Parathyroid adenoma (tissue), 2 donors: ENCODE results near the gene LEF1.

Experiments used
- H2AFZ ChIP-seq: fragments of 300-600 bp; sonication (generic); one replicate; pipeline ENCODE4 v1.7.0; 2017; ENCODE audit warnings: antibody characterized with exemption, mild to moderate bottlenecking
- H3K27ac ChIP-seq: fragments of 300-600 bp; sonication (generic); one replicate; pipeline ENCODE4 v1.7.0; 2017
- H3K27me3 ChIP-seq: fragments of 300-600 bp; sonication (generic); one replicate; pipeline ENCODE4 v1.7.0; 2017; ENCODE audit warnings: low read length; ENCODE audit not compliant: control insufficient read depth, insufficient read depth
- H3K36me3 ChIP-seq: fragments of 300-600 bp; sonication (generic); one replicate; pipeline ENCODE4 v1.7.0; 2017; ENCODE audit warnings: low read length; ENCODE audit not compliant: control insufficient read depth, insufficient read depth
- H3K4me1 ChIP-seq: fragments of 300-600 bp; sonication (generic); one replicate; pipeline ENCODE4 v1.7.0; 2017; ENCODE audit warnings: control low read depth
- H3K4me2 ChIP-seq: fragments of 300-600 bp; sonication (generic); one replicate; pipeline ENCODE4 v1.7.0; 2017; ENCODE audit warnings: low read length
- H3K4me3 ChIP-seq: fragments of 300-600 bp; sonication (generic); one replicate; pipeline ENCODE4 v1.7.0; 2017; ENCODE audit warnings: low read depth, low read length
- H3K79me2 ChIP-seq: fragments of 300-600 bp; sonication (generic); one replicate; pipeline ENCODE4 v1.7.0; 2017; ENCODE audit warnings: control low read depth
- H3K9ac ChIP-seq: fragments of 300-600 bp; sonication (generic); one replicate; pipeline ENCODE4 v1.7.0; 2017; ENCODE audit warnings: mild to moderate bottlenecking
- H3K9me3 ChIP-seq: fragments of 300-600 bp; sonication (generic); one replicate; pipeline ENCODE4 v1.7.0; 2017; ENCODE audit warnings: low read length; ENCODE audit not compliant: control insufficient read depth
- TF ChIP-seq, protein P1 (sequence below): fragments of 300-600 bp; sonication (generic); IDR thresholded peaks from one replicate; pipeline ENCODE4 v1.7.0; 2017; ENCODE audit warnings: antibody characterized with exemption, mild to moderate bottlenecking
- donor health status: primary hyperparathyroidism.

The LEF1 gene

DNA sequence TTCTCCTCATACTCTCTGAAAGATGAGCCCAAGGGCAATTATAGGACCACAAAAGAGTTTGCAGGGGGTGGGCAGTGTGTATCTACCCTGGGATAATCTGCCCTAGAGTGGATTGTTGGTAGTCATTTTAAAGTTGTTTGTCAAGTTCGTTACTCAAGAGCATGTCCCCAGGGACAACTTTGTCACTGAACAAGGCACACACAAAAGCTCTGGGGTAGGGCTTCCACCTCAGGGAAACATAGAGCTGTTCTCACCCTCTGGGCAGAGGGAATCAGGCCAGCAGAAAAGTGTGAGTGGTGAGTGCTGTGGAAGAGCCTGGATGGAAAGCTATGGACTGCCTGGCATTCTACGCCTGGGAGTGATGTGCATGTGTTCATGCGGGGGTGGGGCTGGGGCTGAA lies 23.3 kb upstream of the LEF1 start:
- H3K4me1 ChIP-seq: no peaks in the 10 kb centered on the region
- no peak overlapping the region for H3K27ac ChIP-seq
- no peak overlapping the region for H2AFZ ChIP-seq
- H3K79me2 ChIP-seq: no peaks in the 10 kb centered on the region
- TF ChIP-seq, protein P1, sequence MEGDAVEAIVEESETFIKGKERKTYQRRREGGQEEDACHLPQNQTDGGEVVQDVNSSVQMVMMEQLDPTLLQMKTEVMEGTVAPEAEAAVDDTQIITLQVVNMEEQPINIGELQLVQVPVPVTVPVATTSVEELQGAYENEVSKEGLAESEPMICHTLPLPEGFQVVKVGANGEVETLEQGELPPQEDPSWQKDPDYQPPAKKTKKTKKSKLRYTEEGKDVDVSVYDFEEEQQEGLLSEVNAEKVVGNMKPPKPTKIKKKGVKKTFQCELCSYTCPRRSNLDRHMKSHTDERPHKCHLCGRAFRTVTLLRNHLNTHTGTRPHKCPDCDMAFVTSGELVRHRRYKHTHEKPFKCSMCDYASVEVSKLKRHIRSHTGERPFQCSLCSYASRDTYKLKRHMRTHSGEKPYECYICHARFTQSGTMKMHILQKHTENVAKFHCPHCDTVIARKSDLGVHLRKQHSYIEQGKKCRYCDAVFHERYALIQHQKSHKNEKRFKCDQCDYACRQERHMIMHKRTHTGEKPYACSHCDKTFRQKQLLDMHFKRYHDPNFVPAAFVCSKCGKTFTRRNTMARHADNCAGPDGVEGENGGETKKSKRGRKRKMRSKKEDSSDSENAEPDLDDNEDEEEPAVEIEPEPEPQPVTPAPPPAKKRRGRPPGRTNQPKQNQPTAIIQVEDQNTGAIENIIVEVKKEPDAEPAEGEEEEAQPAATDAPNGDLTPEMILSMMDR: no peak
- H3K9me3 ChIP-seq: no peaks in the 10 kb centered on the region
- H3K36me3 ChIP-seq: no peaks in the 10 kb centered on the region
- H3K4me3 ChIP-seq: no peak overlapping the region
- no peak overlapping the region for H3K9ac ChIP-seq
- no peak overlapping the region for H3K4me2 ChIP-seq
- no peaks in the 10 kb centered on the region for H3K27me3 ChIP-seq

DNA sequence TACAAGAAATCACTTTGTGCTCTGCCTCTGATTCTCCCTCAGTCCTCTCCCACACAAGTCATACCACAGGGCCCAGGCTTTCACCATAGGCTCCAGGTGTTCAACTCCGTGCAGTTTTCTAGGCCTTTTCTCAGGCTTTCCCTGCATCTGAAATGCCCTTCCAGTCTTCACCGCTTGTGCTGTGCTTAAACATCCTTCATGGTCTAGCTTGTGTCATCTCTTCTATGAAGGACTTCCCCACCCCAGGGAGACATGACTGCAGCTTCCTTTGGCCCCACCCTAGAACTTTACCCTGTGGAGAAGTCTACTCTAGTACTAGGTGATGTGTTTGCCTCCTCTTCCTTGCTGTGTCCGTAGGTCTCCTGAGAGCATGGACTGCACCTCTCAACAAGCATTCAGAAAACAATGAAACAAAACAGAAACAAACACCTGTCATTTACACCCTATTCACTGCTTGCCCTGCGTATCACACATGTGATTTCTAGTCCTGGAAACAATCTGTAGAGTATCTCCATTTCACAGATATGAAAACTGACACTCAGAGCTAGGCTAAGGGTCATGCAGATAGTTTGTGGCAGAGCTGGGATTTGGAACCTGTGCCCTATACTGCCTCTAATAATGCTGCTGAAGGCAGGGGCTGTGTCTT lies 22.7 kb upstream of the LEF1 start:
- Histone ChIP-seq H3K36me3 (no peaks in the 10 kb centered on the region), H3K9me3 (no peaks in the 10 kb centered on the region), H3K27ac (no peak overlapping the region), H3K4me2 (no peak overlapping the region), H2AFZ (no peak overlapping the region), H3K4me1 (no peaks in the 10 kb centered on the region), H3K79me2 (no peaks in the 10 kb centered on the region), H3K4me3 (no peak overlapping the region), H3K27me3 (no peaks in the 10 kb centered on the region), H3K9ac (no peak overlapping the region)
- TF ChIP-seq, protein P1: no peak

DNA sequence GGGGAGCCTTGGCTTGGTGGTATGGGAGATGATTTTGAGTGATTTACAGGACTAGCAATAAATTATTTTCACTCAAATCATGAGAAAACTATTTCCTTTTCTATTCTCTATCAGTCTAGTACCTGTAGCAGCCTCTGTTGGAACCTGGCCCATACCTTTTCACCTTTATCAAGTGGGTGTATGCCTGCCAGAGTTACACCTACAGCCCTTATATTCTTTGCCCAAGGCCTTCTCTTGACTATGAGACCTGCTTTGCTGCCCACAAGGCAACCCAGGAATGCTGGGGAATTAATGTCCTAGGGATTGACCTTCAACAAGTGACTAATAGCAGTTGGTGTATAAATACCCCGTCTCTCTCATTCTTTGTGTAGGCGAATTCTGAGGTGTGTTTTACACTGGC lies 20.0 kb upstream of the LEF1 start:
- H3K79me2 ChIP-seq: no peaks in the 10 kb centered on the region
- H3K9ac ChIP-seq: no peak overlapping the region
- H2AFZ ChIP-seq: no peak overlapping the region
- TF ChIP-seq, protein P1: no peak
- H3K9me3 ChIP-seq: no peaks in the 10 kb centered on the region
- H3K27me3 ChIP-seq: no peaks in the 10 kb centered on the region
- H3K4me2 ChIP-seq: no peak overlapping the region
- H3K4me3 ChIP-seq: no peak overlapping the region
- no peak overlapping the region for H3K27ac ChIP-seq
- H3K36me3 ChIP-seq: no peaks in the 10 kb centered on the region
- no peaks in the 10 kb centered on the region for H3K4me1 ChIP-seq

DNA sequence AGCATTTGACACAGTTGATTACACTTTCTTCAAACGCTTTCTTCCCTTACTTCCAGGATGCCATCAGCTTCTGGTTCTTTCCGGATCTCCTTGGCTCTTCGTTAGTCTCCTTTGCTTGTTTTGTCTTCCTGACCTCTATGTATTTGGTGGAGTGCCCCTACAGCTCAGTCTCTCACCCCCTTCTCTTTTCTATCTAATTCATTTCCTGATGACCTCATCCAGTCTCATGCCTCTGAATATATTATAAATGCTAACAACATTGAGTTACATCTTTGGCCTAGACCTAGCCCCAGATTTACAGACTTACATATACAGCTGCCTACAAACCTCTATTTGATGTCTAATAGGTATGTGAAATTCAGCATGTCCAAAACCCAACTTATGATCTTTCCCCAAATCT lies 16.5 kb upstream of the LEF1 start:
- no peaks in the 10 kb centered on the region for H3K9me3 ChIP-seq
- no peaks in the 10 kb centered on the region for H3K27me3 ChIP-seq
- TF ChIP-seq, protein P1: no peak
- no peaks in the 10 kb centered on the region for H3K36me3 ChIP-seq
- no peak overlapping the region for H3K4me2 ChIP-seq
- no peak overlapping the region for H3K27ac ChIP-seq
- no peak overlapping the region for H2AFZ ChIP-seq
- no peak overlapping the region for H3K4me3 ChIP-seq
- H3K9ac ChIP-seq: no peak overlapping the region
- no peaks in the 10 kb centered on the region for H3K4me1 ChIP-seq
- no peaks in the 10 kb centered on the region for H3K79me2 ChIP-seq

DNA sequence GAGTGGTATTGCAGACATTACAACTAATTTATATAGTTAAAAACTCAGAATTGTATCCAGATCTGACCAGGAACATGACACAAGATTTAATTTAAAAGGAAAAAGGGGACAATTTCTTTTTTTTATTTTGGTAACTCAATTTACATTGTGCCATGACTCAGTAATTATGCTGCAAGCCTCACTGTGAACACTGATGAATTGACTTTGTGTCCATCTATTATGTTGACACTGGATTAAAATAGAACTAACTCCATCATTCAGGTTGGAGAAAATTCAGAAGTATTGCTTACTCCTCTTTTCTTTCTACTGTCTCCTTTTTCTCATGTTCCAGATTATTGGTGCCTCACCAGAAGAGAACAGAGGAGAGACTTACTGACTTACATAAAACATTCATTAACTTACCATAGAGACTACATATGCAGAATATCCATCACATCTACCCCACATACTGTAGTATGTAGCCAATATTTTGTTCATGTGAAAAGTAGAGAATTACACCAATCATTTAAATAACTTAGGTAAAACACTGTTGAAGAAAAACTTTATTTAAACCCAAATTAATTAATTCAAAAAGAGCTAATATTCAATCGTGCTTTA lies 15.8 kb upstream of the LEF1 start:
- Histone ChIP-seq H3K9me3 (no peaks in the 10 kb centered on the region), H3K9ac (no peak overlapping the region), H3K4me1 (no peaks in the 10 kb centered on the region), H3K4me2 (no peak overlapping the region), H3K4me3 (no peak overlapping the region), H3K27me3 (no peaks in the 10 kb centered on the region), H2AFZ (no peak overlapping the region), H3K79me2 (no peaks in the 10 kb centered on the region), H3K36me3 (no peaks in the 10 kb centered on the region), H3K27ac (no peak overlapping the region)
- TF ChIP-seq, protein P1: no peak
